Measurements from ENCODE around the gene MICU1. TPM values are rescaled to one million over a fixed set of nuclear protein-coding genes. Genes with fewer than 3 reads are reported as not detected.
"Not testable (repeated sequence)": the region's sequence is repeated elsewhere in the genome, so short reads cannot be mapped to it uniquely, and the experiment has no call there.

Gene MICU1
- total RNA-seq, 2 donors from 2014 or later, result 30.9 to 36.0 TPM

DNA sequence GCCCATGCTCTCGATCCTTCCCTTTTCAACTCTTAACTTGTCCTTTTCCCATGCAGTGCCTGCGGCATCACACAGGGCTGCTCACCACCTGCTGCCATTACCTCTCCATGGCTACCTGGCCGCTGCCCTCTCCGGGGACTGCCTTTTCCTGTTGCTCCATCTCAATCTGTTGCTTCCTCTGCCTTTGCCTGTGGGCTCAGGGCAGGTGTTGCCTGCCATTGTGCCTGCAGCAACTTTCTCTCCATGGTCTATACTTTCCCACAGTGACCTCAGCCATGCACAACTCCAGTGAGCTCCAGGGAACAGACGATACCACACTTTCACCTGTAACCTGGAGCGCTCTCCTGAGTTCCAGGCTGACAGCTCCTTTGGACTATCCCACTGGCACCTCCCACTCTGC is 274.4 kb downstream of the MICU1 start:
- no peak for DNase-seq (ENCODE audit: low spot score)
- TF ChIP-seq, protein P1, sequence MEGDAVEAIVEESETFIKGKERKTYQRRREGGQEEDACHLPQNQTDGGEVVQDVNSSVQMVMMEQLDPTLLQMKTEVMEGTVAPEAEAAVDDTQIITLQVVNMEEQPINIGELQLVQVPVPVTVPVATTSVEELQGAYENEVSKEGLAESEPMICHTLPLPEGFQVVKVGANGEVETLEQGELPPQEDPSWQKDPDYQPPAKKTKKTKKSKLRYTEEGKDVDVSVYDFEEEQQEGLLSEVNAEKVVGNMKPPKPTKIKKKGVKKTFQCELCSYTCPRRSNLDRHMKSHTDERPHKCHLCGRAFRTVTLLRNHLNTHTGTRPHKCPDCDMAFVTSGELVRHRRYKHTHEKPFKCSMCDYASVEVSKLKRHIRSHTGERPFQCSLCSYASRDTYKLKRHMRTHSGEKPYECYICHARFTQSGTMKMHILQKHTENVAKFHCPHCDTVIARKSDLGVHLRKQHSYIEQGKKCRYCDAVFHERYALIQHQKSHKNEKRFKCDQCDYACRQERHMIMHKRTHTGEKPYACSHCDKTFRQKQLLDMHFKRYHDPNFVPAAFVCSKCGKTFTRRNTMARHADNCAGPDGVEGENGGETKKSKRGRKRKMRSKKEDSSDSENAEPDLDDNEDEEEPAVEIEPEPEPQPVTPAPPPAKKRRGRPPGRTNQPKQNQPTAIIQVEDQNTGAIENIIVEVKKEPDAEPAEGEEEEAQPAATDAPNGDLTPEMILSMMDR (IDR thresholded peaks at IDR 0.05), result no peak
- Histone ChIP-seq H3K27me3 (no peaks in the 10 kb centered on the region), H3K27ac (no peak overlapping the region), H3K4me3 (no peak overlapping the region), H3K9me3 (no peaks in the 10 kb centered on the region), H3K36me3 (peaks cover 18% of the 10 kb centered on the region), H3K4me1 (peaks cover 0 to 43% of the 10 kb centered on the region in 2 donors)

DNA sequence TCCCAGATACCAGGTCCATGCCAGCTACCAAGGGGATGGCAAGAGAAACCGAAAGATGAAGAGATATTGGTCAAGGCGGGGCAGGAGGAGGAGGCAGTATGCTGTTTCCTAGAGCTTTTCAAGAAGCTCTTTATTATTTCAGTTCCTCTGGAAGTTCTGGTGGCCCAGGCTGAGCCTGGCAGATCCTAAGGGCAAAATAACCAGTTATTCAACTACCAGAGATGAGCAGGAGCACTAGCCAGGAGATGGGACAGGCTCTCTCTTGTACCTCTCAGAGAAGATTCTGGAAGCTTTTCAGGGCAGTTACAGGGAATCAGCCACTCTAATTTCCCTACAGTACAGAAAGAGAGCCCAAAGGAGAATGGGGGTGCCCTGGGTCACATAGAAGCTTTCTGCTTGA is 276.4 kb downstream of the MICU1 start:
- peaks cover 22% of the 10 kb centered on the region for H3K36me3 ChIP-seq
- H3K27ac ChIP-seq, result no peak overlapping the region
- H3K4me1 ChIP-seq, result peaks cover 0 to 37% of the 10 kb centered on the region in 2 donors

DNA sequence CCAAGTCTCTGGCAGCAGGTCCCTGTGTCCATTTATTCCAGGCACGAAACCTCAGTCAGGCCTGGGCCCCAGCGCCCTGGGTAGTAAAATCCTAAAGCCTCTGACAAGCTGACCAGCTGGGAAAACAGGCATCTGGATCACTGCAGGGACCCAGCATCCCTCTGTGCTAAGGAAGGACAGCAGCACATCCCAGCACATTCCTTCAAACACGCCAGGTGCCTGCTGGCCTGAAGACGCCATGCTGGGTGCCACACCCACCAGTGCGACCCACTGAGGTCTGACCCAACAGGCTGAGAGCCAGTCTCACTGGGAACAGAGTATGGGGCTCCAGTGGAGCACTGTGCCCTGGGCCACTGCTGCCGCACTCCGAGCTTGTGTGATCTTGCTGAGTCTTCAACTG is 277.6 kb downstream of the MICU1 start:
- Histone ChIP-seq H3K27ac (no peak overlapping the region), H3K4me1 (peaks cover 0 to 32% of the 10 kb centered on the region in 2 donors), H3K36me3 (peaks cover 30% of the 10 kb centered on the region), H3K9me3 (no peaks in the 10 kb centered on the region), H3K4me3 (no peak overlapping the region), H3K27me3 (no peaks in the 10 kb centered on the region)
- no peak for DNase-seq (ENCODE audit: low spot score)
- TF ChIP-seq, protein P1 (IDR thresholded peaks at IDR 0.05), result no peak

More for the DNA sequence above, 276.4 kb downstream of the MICU1 start:
- no peaks in the 10 kb centered on the region for H3K9me3 ChIP-seq
- TF ChIP-seq, protein P1 (IDR thresholded peaks at IDR 0.05), result no peak
- H3K4me3 ChIP-seq, result no peak overlapping the region
- no peaks in the 10 kb centered on the region for H3K27me3 ChIP-seq
- DNase-seq (ENCODE audit: low spot score), result no peak

DNA sequence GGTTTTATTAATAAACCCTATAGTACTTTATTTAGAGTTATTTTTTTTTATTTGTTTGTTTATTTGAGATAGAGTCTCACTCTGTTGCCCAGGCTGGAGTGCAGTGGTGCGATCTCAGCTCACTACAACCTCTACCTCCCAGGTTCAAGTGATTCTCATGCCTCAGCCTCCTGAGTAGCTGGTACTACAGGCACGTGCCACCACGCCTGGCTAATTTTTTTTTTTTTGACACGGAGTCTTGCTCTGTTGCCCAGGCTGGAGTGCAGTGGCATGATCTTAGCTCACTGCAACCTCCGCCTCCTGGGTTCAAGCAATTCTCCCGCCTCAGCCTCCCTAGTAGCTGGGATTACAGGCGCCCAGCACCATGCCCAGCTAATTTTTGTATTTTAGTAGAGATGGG is 279.8 kb downstream of the MICU1 start:
- not testable (repeated sequence) for DNase-seq (ENCODE audit: low spot score); H3K4me3 ChIP-seq; H3K27ac ChIP-seq; H3K27me3 ChIP-seq; H3K9me3 ChIP-seq
- Histone ChIP-seq H3K4me1 (peaks cover 0 to 10% of the 10 kb centered on the region in 2 donors), H3K36me3 (peaks cover 48% of the 10 kb centered on the region)

DNA sequence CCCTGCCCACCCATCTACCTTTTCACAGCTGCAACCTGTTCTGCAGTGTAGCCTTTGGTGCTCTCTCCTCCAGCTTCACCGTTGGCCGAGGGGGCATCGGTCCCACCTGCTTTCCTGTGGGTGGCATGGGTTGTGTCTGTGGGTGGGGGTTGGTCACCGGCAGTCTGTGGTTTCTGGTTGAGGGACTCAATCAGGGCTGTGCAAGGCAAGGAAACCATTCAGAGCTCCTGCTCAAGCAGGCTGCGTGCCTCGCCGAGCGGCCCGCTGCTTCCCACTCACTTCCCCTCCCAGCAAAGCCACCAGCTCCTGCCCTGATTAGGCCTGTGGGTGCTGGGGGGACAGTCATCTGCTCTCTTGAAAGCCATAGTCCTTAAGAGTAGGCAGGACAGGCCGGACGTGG is 280.9 kb downstream of the MICU1 start:
- Histone ChIP-seq H3K27ac (no peak overlapping the region), H3K4me1 (peaks cover 0 to 10% of the 10 kb centered on the region in 2 donors), H3K36me3 (peaks cover 56% of the 10 kb centered on the region), H3K27me3 (no peaks in the 10 kb centered on the region), H3K9me3 (no peaks in the 10 kb centered on the region), H3K4me3 (no peak overlapping the region)
- no peak for DNase-seq (ENCODE audit: low spot score)
- TF ChIP-seq, protein P1 (IDR thresholded peaks at IDR 0.05), result no peak

DNA sequence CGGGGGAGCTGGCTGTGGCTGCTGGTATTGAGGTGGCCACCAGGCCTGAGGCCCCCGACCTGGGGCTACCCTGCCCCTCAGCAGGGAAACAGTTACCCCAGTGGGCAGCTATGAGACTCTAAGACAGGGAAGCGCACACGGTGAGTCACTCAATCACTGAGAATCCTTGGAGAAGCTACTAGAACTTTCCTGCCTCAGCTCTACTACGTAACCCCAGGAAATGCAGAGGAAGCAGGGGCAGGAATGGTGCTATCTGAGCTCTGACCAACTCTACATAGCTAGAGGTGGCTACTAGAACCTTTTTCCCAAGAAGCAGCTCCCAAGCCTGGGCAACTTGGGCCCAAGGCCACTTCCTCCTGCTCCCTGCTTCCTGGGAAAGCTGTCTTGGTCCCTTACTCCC is 283.0 kb downstream of the MICU1 start:
- peaks cover 58% of the 10 kb centered on the region for H3K36me3 ChIP-seq
- no peak for DNase-seq (ENCODE audit: low spot score)
- TF ChIP-seq, protein P1 (IDR thresholded peaks at IDR 0.05), result no peak
- H3K4me3 ChIP-seq, result no peak overlapping the region
- no peaks in the 10 kb centered on the region for H3K27me3 ChIP-seq
- no peak overlapping the region for H3K27ac ChIP-seq
- H3K4me1 ChIP-seq, result peaks cover 0 to 7% of the 10 kb centered on the region in 2 donors
- no peaks in the 10 kb centered on the region for H3K9me3 ChIP-seq
